Measurements from ENCODE around the gene EXD3.
"Not testable (repeated sequence)": the region's sequence is repeated elsewhere in the genome, so short reads cannot be mapped to it uniquely, and the experiment has no call there.

Gene EXD3

GRCh38 chr9:137396227-137396626, 26.7 kb downstream of the EXD3 start:
- no peak for TF ChIP-seq ZNF274 (IDR thresholded peaks at IDR 0.05; ENCODE audit: low read depth, low read length)

GRCh38 chr9:137395666-137396010, 27.3 kb downstream of the EXD3 start:
- H3K4me3 ChIP-seq (ENCODE audit: low read length), result no peak overlapping the region
- no peak for TF ChIP-seq ZNF274 (IDR thresholded peaks at IDR 0.05; ENCODE audit: low read depth, low read length)

More at GRCh38 chr9:137396227-137396626, 26.7 kb downstream of the EXD3 start:
- H3K4me3 ChIP-seq (ENCODE audit: low read length), result no peak overlapping the region

GRCh38 chr9:137394866-137395665, 27.9 kb downstream of the EXD3 start:
- no peak for TF ChIP-seq ZNF274 (IDR thresholded peaks at IDR 0.05; ENCODE audit: low read depth, low read length)
- H3K4me3 ChIP-seq (ENCODE audit: low read length), result no peak overlapping the region

- no peak overlapping the region for H3K4me3 ChIP-seq (ENCODE audit: low read length)
- no peak for TF ChIP-seq ZNF274 (IDR thresholded peaks at IDR 0.05; ENCODE audit: low read depth, low read length)
Measured at GRCh38 chr9:137393176-137394150, 29.5 kb downstream of the EXD3 start.

GRCh38 chr9:137392232-137393007, 30.5 kb downstream of the EXD3 start:
- TF ChIP-seq ZNF274 (IDR thresholded peaks at IDR 0.05; ENCODE audit: low read depth, low read length), result no peak
- no peak overlapping the region for H3K4me3 ChIP-seq (ENCODE audit: low read length)

- H3K4me3 ChIP-seq (ENCODE audit: low read length), result no peak overlapping the region
- no peak for TF ChIP-seq ZNF274 (IDR thresholded peaks at IDR 0.05; ENCODE audit: low read depth, low read length)
Measured at GRCh38 chr9:137391411-137391754, 31.6 kb downstream of the EXD3 start.

- no peak overlapping the region for H3K4me3 ChIP-seq (ENCODE audit: low read length)
- no peak for TF ChIP-seq ZNF274 (IDR thresholded peaks at IDR 0.05; ENCODE audit: low read depth, low read length)
Measured at GRCh38 chr9:137390553-137391410, 32.2 kb downstream of the EXD3 start.

- TF ChIP-seq ZNF274 (IDR thresholded peaks at IDR 0.05; ENCODE audit: low read depth, low read length), result no peak
- H3K4me3 ChIP-seq (ENCODE audit: low read length), result no peak overlapping the region
Measured at GRCh38 chr9:137389428-137389746, 33.6 kb downstream of the EXD3 start.

GRCh38 chr9:137388589-137389427, 34.2 kb downstream of the EXD3 start:
- TF ChIP-seq ZNF274 (IDR thresholded peaks at IDR 0.05; ENCODE audit: low read depth, low read length), result no peak
- no peak overlapping the region for H3K4me3 ChIP-seq (ENCODE audit: low read length)

- TF ChIP-seq ZNF274 (IDR thresholded peaks at IDR 0.05; ENCODE audit: low read depth, low read length), result no peak
- H3K4me3 ChIP-seq (ENCODE audit: low read length), result no peak overlapping the region
Measured at GRCh38 chr9:137387891-137388560, 34.9 kb downstream of the EXD3 start.

GRCh38 chr9:137387114-137387890, 35.7 kb downstream of the EXD3 start:
- no peak overlapping the region for H3K4me3 ChIP-seq (ENCODE audit: low read length)
- TF ChIP-seq ZNF274 (IDR thresholded peaks at IDR 0.05; ENCODE audit: low read depth, low read length), result no peak

GRCh38 chr9:137386507-137387113, 36.4 kb downstream of the EXD3 start:
- H3K4me3 ChIP-seq (ENCODE audit: low read length), result not testable (repeated sequence)

Measured in GM08714 (cell line).